DMS 273 (cell line): ENCODE results near the gene SGO2.
"Not testable (repeated sequence)": the region's sequence is repeated elsewhere in the genome, so short reads cannot be mapped to it uniquely, and the experiment has no call there.

Source experiments
- DNase-seq: peaks from one replicate; lab custom pipeline; 2025; ENCODE audit not compliant: unreplicated experiment; lab: John Stamatoyannopoulos, UW

SGO2 gene

DNA sequence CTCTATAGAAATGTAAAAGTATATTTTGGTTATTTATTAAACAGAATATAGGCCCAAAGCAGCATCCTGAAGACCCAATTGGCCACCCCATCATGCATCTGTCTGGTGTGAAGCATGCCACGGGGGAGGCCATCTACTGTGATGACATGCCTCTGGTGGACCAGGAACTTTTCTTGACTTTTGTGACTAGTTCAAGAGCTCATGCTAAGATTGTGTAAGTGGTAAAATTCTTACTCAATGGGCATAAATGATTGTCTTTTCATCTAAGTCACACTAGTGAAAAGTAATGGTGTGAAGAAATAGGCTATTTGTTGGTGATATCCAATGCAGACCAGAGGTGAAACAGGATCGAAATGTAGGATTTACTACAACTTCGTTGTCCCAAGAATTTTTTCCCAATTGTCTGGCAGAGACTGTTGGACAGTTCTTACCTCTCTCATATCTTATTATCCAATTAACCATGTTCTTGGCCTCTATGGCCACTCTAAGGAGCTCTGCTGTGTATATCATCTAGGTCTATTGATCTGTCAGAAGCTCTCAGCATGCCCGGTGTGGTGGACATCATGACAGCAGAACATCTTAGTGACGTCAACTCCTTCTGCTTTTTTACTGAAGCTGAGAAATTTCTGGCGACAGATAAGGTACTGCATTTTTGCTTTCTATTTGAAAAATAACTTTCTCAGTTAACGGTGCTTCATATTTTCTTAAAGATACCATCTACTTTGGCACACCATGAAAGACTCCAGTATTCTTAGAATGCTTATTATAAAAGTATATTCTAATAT is 94.8 kb downstream of the SGO2 start:
- DNase-seq = no peak

- DNase-seq = no peak
Measured at GRCh38 chr2:200622106-200622505, 96.1 kb downstream of the SGO2 start.

GRCh38 chr2:200624026-200624425 is 98.0 kb downstream of the SGO2 start:
- DNase-seq = no peak

DNA sequence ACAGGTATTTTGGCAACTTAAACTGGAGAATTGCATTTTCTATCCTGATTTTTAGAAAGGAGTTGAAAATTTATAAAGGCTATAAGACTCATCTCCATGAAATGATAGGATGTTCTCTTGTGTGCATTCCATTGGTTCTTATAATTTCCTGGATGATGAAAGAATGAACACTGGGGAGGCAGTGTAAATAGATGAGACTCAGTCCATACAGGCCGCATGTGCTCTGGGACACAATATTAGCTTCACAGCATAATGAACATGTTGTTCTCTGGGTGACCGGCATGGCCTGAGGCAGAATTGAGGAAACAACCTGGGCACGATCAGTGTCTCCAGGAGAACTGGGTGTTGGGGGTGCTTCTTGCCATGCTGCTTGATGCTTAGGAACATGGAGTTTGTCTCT is 98.7 kb downstream of the SGO2 start:
- DNase-seq = no peak

- DNase-seq = no peak
Measured at GRCh38 chr2:200625282-200625681, 99.3 kb downstream of the SGO2 start.

DNA sequence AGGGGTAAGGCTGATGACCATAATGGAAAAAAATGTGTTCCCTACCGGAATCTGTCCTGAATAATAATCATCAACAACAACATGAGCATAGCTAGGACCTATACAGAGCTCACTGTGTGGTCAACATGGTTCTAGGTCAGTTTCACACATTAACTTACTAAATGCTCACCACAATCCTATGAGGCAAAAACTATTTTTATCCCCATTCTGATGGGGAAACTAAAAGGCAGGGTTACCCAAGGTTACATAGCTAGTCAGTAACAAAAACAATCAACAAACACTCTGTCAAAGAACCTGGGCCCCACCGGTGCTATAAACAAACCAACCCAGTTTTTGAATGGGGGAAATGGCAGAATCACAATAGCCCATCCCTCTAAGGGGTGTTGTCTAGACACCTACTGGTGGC is 100.0 kb downstream of the SGO2 start:
- DNase-seq = no peak

- no peak for DNase-seq
Measured at GRCh38 chr2:200627110-200627770, 101.2 kb downstream of the SGO2 start.

DNA sequence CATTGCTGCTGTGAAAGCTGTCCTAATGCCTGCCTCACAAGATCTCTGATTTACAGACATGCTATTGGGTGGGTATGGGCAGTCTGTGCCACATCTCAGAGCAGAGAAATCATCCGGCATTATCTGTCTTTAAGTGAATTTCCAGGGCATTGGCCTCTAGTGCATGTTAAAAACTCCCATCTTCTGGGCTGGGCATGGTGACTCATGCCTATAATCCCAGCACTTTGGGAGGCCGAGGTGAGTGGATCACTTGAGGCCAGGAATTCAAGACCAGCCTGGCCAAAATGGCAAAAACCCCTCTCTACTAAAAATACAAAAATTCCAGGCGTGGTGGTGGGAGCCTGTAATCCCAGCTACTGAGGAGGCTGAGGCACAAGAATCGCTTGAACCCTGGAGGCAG is 102.5 kb downstream of the SGO2 start:
- DNase-seq = not testable (repeated sequence)

- DNase-seq = no peak
Measured at GRCh38 chr2:200631287-200631686, 105.3 kb downstream of the SGO2 start.
